ENCODE measurements around the gene JAZF1.

DNA sequence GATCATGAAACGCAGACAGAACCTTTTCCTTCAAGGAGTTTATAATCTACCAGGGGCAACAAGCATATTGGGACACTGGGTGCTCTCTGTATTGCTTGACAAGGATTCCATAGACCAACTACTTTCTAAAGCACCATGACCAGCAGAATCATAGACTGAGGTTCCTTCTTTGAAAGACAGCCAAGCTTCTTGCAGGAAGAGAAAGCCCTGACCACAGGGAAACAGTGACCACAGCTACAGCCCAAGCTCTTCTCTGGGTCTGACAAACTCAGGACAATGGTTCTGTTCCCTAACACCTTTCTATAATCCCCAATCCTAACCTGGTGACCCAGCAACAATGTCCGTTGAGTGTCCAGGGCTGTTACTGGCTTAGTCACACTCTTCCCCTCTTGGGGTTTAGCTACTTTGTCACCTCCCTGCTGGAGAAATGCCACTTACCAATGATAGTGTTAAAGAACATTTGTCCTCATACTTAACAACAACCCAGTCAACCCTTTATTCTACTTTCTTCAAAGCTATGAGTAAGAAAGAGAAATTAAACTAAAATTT lies 155.7 kb downstream of the JAZF1 start:
- TF ChIP-seq, protein P1, sequence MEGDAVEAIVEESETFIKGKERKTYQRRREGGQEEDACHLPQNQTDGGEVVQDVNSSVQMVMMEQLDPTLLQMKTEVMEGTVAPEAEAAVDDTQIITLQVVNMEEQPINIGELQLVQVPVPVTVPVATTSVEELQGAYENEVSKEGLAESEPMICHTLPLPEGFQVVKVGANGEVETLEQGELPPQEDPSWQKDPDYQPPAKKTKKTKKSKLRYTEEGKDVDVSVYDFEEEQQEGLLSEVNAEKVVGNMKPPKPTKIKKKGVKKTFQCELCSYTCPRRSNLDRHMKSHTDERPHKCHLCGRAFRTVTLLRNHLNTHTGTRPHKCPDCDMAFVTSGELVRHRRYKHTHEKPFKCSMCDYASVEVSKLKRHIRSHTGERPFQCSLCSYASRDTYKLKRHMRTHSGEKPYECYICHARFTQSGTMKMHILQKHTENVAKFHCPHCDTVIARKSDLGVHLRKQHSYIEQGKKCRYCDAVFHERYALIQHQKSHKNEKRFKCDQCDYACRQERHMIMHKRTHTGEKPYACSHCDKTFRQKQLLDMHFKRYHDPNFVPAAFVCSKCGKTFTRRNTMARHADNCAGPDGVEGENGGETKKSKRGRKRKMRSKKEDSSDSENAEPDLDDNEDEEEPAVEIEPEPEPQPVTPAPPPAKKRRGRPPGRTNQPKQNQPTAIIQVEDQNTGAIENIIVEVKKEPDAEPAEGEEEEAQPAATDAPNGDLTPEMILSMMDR (conservative IDR thresholded peaks at IDR 0.05; ENCODE audit: low read depth, low read length), result no peak
- no peak for TF ChIP-seq EZH2 (IDR thresholded peaks at IDR 0.05; ENCODE audit: borderline replicate concordance, low read depth, low read length, poor library complexity, severe bottlenecking)
